ENCODE results near the gene XRCC1.

GRCh38 chr19:43606569-43607229 is 31.4 kb upstream of the XRCC1 start:
- TF ChIP-seq, protein P1, sequence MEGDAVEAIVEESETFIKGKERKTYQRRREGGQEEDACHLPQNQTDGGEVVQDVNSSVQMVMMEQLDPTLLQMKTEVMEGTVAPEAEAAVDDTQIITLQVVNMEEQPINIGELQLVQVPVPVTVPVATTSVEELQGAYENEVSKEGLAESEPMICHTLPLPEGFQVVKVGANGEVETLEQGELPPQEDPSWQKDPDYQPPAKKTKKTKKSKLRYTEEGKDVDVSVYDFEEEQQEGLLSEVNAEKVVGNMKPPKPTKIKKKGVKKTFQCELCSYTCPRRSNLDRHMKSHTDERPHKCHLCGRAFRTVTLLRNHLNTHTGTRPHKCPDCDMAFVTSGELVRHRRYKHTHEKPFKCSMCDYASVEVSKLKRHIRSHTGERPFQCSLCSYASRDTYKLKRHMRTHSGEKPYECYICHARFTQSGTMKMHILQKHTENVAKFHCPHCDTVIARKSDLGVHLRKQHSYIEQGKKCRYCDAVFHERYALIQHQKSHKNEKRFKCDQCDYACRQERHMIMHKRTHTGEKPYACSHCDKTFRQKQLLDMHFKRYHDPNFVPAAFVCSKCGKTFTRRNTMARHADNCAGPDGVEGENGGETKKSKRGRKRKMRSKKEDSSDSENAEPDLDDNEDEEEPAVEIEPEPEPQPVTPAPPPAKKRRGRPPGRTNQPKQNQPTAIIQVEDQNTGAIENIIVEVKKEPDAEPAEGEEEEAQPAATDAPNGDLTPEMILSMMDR (IDR thresholded peaks at IDR 0.05), result no peak
- no peak for TF ChIP-seq POLR2A (IDR thresholded peaks at IDR 0.05)

Measured in right lobe of liver (tissue), 4 donors.